GM18498 (cell line): Measurements from ENCODE around the gene ZBTB42.
"Not testable (repeated sequence)": the region's sequence is repeated elsewhere in the genome, so short reads cannot be mapped to it uniquely, and the experiment has no call there.

Experiments
- ATAC-seq: cut with Tn5 transposase; IDR thresholded peaks from one replicate; pipeline ENCODE4 v1.9.1; 2021; ENCODE audit warnings: mild to moderate bottlenecking, moderate library complexity; ENCODE audit not compliant: unreplicated experiment

The ZBTB42 gene

GRCh38 chr14:104806625-104807465, 5.9 kb downstream of the ZBTB42 start:
- no peak for ATAC-seq

DNA sequence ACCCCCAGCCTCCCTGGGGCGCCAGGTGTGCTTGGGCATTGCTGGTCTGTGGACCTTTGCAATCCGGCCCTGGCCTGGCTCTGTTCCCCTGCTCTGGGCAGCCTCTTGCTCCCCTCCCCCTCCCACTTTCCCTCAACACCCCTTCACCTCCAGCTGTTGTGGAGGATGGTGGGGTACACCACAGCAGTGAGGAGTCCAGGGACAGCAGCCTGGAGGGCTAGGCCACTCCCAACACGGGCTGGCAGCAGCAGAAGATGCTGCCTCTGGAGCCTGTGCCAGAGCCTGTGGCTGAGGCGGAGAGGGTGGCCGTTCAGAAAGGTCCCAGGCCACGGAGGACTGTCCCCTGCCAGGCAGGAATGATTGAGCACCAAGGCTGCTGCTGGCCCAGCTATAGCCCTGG, 7.6 kb downstream of the ZBTB42 start:
- no peak for ATAC-seq

DNA sequence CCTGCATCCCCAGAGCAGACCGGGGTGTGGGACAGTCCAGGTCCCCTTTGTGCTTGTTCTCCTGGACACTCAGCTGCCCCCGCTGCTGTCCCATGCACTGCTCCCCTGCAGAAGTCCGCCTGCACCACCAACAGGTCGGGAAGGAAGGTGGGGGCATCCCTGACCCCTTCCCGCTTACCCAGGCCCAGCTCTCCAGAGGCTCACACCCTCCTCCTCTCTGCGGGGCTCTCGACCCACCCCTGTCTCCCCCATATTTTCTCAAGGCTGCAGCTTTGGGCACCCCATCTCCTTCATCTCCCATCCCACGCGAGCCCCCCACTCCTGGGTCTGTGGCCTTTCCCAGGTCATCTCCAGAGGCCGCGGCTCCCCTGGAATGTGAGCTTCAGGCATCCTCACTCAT, 9.4 kb downstream of the ZBTB42 start:
- ATAC-seq = no peak

- ATAC-seq = no peak
Measured at GRCh38 chr14:104813286-104813685, 12.4 kb downstream of the ZBTB42 start.

GRCh38 chr14:104814701-104815100, 13.8 kb downstream of the ZBTB42 start:
- not testable (repeated sequence) for ATAC-seq

DNA sequence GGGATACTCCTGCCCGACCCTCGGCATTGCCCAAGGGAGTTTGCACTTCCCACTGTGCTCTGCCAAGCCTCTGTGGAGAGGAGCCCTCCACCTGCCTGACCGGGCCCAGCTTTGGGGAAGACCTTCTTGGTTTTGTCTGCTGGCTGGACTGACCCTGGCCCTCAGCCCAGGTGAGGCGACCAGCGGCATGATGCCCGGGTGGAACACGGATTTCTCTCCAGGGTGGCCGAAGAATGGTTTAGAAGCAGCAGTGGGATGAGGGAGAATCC, 15.6 kb downstream of the ZBTB42 start:
- ATAC-seq = peak; percentile 15

DNA sequence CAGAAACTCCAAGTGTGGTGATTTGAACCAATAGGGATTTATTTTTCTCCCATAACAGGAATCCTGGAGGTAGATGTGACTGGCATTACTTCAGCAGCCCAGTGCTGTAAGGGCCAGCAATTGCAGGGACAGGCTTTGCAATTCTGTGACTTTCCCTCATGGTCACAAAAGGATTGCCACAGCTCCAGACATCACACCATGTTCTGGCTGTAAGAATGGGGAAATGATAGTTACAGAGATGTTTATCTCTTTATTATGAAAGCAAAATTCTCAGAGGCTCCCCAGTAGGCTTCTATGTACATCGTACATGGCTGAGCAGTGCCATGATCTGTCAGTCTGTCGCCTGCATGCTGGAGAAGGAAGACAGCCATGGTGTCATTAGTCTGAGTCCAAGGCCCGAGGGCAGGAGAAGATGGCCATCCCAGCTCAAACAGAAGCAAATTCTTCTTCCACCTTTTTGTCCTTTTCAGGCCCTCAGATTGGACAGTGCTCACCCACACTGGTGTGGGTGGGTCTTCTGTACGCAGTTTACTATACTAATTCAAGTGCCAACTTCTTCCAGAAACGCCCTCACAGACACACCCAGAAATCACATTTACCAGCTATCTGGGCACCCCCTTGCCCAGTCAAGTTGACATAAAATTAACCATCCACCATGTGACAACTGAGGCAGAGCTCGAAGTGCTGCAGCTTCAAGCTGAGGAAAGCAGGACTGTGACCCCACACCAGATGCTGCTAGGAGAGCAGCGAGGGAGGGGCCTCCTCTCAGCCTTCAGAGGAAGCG, 17.2 kb downstream of the ZBTB42 start:
- ATAC-seq = no peak

DNA sequence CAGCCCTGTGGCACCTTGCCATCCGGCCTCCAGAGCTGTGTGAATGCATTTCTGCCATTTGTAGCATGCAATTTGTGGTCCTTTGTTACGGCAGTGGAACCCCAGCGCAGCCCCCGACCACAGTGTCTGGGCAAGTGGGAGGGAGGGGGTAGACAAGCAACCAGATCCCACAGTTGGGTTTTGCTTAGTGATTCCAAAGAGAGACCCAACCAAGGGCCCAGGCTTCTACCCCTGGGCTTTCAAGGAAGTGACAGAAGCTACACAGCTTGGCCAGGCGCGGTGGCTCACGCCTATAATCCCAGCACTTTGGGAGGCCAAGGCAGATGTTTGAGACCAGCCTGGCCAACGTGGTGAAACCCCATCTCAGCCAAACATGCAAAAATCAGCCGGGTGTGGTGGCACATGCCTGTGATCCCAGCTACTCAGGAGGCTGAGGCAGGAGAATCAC, 17.8 kb downstream of the ZBTB42 start:
- ATAC-seq = no peak

DNA sequence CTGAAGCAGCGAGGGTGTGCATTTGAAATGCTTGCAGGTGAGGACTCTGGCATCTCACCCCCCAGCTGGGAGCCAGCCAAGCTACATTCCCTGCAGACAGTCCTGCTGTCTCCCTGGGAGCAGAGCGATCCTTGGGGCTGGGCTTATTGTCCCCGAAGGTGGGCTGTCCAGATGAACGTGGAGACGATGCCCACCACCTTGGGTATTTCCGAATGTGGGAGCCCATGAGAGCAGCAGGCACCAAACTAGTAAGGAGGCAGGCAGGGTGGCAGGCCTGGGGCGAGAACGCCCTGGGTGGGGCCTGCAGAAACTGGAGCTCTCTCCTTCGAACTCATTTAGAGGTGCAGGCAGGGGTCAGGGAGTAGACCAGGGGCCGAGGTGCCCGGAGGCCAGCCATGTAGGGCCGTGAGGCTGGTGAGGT, 18.5 kb downstream of the ZBTB42 start:
- no peak for ATAC-seq

DNA sequence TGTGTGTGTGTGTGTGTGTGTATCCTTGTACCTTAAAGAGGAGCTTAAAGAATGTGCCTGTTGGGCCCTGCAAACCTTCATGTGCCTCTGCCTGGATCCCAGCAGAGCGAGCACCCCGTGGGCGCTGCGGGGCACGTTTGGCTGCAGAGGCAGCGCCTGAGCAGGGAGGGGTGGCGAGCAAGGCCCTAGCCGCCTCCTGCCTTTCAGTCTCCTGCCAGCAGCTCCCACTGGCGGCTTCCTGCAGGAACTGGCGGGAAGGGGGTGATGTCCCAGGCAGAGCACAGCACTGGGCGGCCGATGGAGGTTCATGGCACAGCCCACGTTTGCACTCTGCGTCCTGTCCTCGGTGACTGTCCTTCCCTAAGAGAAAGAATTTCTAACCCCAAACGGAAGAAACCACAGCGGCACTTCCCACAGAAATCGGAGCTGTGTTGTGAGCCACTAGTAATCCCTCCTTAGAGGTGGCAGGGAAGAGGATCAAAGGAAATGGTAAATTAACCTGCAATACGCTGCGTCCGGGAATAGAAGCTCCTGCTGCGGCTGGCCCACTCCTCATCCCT, 19.8 kb downstream of the ZBTB42 start:
- ATAC-seq = no peak

DNA sequence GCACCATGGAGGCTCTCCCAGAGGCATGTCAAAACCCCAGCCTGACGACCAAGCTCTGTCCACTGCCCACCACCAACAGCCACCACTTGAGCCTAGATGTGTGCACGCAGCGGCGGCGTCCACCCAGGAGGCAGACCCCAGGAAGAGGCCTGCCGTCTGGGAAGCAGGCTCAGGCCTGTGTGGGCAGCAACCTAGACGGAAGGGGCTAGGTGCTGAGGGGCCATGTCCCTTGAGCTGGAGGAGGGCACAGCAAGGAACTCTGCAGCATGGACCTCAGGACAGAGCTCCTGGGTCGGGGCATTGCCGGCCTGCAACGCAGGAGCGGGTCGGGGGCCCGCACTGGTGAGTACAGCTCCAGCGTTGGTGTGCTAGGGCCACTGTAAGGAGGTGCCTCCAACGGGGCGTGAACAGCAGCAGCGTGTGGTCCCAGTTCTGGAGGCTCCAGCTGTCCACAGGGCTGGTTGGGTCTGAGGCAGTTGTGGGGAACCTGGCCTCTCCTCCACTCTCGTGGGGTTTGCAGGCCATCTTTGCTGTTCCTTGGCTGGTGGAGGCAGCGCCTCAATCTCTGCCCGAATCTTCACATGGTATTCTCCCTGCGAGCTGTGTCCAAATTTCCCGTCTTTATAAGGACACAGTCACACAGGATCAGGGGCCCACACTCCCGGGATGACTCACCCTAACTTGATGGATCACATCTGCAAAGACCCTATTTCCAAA, 20.5 kb downstream of the ZBTB42 start:
- no peak for ATAC-seq

DNA sequence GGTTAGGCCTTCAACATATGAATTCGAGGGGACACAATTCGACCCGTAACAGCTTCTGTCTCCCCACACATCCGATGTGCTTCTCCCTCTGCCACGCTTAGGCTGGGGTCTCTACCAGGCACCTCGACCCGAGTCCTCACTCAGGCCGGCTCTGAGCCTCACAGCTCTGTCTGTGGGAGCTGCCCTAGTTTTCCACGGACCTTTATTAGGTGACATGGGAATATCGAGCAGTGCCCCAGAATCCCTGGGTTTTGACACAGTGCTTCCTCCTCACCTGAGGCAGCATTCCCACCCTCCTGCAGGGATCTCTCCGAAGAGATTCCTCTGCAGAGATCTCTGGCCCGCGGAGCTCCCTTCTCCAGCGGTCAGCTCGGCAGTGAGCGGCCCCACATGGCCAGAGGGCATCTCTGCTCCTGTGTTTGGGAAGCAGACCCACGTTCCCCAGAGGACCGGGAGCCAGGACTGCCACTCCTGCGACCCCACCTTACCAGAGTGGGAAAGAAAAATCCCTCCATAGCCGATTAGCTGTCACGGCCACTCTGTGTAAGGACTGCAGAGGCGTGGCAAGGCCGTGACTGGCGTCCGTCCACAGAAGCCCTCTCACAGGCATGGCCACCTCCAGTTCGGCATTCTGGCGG, 21.2 kb downstream of the ZBTB42 start:
- ATAC-seq = no peak

DNA sequence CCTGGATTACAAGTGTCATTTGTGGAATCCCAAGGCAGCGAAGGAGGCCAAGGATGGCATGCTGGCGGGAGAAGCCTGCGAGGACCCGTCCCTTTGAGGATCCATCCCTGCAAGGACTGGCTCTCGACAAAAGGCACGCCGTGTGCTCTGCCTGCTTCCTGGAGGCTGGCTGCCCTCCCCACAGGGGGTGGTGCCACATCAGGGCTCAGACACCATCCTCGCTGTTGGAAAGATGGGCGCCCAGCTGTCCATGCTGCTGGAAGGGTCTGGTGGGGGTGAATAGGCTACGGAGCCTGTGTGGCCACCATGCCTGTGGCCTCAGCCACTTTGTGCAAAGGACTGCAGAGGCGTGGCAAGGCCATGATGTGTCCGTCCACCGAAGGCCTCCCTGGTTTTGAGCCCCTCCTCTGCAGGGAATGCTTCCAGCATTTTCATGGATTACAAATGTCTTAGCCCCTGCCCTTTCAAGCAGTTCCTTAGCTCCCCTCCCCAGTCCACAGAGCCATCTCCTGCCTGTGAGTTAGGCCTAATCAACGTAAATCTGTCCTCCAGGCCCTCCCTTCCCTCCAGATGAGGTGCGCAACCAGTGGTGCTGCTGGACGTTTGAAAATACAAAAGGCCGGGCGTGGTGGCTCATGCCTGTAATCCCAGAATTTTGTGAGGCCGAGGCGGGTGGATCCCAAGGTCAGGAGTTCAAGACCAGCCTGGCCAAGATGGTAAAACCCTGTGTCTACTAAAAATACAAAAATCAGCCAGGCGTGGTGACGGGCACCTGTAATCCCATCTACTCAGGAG, 22.1 kb downstream of the ZBTB42 start:
- ATAC-seq = no peak

DNA sequence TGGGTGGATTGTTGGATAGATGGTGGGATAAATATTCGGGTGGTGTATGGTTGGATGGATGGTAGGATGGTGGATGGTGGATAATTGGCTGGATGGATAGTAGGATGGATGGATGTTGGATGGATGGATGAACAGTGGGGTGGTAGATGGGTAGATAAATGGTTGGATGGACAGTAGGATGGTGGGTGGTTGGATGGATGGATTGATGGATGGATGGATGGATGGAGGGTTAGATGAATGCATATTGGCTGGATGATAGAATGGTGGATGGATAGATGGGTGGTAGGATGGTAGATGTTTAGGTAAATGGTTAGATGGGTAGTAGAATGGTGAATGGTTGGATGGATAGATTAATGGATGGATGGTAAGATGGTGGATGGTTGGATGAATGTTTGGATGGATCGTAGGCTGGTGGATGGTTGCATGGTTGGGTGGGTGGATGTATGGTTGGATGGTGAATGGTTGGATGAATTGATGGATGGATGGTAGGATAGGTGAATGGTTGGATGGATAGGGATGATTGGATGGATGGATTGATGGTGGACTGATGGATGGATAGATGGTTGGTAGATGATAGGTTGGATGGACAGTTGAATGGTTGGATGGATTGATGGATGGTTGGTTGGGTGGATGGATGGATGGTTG, 23.6 kb downstream of the ZBTB42 start:
- no peak for ATAC-seq

GRCh38 chr14:104826189-104826860, 25.4 kb downstream of the ZBTB42 start:
- ATAC-seq = peak; percentile 78

GRCh38 chr14:104826861-104827176, 25.9 kb downstream of the ZBTB42 start:
- ATAC-seq = no peak

DNA sequence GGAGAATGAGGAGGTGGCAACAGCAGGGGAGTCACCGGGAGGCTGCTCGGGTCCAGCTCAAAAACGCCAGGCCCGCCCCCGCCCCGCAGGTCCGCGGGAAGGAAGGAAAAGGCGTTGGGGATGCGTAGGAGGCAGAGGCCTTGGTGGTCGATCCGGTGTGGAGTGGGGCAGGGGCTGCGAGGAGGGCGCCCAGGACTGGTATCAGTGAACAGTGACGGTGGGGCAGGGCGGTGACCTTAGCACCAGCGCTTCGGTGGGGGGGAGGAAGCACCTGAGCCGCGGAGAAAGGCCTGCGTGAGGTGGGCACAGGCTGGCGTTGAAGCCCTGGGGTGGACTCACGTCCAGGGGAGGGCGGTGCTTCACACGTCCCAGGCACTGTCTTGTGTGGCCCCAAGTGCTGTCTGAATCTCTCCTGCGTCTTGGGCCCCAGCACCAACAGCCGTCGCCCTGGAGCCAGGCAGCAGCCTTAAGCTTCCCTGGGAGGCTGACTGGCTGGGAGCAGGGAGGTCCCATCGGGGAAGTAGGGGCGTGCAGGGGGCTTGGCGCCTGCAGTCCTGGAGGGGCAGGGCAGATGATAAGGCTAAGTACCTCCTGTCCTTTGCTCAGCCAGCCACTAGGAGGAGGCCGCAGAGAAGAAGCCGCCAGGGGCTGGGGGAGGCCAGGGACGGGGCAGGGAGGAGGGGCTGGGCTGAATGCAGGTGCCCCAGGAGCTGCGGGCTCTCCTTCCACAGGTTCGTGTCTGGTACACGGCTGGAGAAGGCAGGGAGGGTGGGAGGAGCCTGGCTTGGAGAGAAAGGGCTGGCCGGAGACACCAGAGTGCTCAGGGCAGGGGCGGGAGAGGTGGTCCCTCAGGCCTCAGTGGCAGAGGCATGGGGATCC, 26.5 kb downstream of the ZBTB42 start:
- ATAC-seq = no peak

- no peak for ATAC-seq
Measured at GRCh38 chr14:104830781-104831180, 29.9 kb downstream of the ZBTB42 start.
